ENCODE results near the gene PRF1.

PRF1 gene

DNA sequence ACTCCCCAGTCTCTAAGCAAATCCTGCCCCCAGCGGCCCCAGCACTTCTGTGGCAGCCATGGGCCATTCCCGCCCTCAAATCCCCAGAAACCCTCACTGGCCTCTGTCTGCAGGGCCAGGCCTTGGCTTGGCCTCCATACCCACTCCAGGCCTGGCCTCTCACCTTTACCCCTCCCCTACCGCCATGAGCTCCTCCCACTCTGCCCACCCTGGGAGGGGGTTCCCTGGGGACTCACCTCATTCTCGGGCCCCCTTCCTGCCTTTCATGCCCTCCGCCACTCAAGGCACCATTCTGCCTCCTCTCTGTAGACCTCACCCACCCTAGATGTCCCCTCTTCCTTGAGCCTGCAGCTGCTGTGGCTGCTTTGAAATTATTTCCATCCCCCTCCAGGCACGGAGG is 41.0 kb downstream of the PRF1 start:
- no peak for DNase-seq

DNA sequence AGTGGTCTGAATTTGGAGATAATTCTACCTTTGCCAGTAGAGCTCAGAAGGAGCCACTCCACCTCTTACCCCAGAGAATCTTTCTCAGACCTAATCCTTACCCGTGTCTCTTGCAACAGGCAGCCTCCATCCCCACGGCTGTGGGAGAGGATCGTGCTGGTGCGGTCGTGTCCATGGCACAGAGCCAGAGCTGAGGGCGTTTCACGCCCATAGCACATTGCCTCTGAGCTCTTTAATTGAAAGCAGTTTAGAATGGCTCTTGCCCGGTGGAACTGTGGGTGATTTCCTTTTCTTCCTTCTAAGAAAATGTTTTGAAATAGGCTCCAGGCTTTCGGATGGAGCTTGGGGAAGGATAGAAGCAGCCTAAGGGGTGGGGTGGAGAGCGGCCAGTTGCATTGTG is 41.5 kb downstream of the PRF1 start:
- DNase-seq = peak in 19 of 56 donors; percentile 5 to 70 (median 38)

DNA sequence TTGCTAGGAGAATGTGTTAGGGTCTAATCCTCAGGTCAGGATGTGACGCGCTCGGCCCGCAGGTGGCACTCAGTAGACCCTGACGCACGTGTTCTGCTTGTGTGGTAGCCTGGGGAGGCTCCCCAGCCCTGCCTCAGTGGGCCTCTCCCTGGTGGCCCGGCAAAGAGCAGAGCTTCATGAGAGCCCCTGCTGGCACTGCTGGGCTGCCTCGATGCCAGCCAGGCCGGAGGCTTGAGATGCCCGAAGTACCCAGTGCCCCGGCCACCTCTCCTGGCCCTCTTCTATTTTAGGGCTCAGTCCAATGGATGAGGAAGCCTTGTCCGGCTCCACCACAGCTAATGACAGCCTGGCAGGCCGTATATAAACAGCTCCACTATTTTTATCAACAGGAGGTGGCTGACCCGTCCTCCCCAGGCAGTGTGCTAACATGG is 42.0 kb downstream of the PRF1 start:
- no peak for DNase-seq

DNA sequence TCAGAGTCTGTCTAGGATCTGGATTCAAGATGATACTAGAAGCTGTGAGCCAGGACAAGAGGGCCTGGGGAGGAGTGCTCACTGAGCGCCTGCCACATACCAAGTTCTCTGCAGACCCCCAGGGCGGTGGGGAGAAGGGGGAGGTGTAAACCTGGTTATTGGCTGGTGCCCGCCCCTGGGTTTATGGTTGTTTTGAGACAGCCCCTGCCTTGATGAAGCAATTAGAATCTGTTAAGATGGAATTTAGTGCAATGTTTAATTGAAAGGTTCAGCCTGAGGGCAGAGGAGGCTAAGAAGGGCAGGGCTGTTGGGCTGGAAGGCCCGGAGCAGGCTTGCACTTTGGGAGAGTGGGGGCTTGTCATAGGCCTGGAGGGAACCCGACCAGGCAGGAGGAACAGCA is 42.7 kb downstream of the PRF1 start:
- no peak for DNase-seq

DNA sequence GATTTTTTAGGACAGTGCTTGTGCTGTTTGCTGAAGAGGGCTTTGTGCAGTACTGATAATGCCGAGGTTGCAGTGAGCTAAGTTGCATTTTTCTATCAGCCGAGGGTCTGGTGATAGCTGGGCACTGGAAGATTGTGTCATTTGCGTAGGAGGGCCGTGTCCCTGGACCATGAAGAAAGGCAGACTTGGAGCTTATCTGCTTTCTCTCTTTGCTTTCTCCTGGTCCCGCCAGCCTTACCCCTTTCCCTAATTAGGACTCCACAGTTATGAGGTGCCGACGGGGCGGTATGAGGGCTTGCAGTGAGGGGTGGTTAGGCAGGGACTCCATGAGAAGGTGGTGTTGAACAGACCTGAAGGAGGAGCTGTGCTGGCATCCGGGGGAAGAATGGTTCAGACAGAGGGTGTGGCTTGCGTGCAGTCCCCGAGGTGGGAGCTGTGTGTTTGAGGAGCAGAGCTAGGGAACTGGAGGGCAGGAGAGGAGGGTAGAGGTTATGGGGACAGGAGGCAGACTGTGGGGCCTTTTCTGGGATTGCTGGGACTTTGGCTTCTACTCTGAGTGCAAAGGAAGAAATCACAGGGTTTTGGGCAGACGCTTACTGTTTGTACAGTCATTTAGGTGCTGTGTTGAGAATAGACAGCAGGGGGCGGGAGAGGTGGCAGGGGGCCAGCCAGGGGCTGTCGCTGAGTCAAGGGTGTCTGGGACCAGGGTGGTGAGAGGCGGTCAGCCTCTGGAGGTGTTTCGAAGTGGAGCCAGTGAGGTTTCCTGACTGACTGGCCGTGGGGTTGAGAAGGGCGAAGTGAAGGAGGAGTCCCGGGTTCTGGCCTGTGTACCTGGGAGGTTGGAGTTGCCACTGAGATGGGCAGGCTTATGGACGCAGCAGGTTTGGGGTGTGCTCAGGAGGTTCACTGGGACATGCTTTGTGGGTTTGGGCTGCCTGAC is 43.4 kb downstream of the PRF1 start:
- DNase-seq = peak in 10 of 56 donors; percentile 8 to 40 (median 18)

DNA sequence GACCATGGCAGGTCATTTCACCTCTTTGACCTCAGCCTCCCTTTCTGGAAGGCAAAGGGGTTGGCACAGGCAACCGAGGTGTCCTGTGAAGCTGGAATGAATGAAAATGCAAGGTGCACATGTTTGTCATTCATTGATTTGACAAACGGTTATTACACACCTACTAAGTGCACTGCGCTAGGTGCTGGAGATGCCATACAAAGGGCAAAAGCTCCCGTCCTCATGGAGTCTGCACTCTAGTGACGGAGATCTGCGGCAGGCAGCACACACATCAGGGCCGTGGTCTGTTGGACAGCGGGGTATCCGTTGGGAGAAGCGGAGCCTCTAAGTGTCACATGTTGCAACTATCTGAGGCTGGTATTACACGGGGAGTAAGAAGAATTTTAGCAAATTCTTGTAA is 44.2 kb downstream of the PRF1 start:
- no peak for DNase-seq

DNA sequence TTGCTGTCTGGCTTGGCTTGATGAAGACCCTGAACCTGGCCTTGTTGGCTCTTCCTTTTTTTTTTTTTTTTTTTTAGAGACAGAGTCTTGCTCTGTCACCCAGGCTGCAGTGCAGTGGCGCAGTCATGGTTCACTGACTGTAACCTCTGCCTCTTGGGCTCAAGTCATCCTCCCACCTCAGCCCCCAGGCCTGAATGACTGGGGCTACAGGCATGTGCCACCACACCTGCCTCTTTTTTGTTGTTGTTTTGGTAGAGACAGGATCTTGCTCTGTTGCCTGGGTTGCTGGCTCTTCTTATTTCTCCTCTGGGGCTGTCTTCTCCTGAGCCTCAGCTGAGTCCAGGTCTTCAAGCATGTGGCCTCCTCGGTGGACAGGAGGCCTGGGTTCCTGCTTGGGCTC is 44.7 kb downstream of the PRF1 start:
- DNase-seq = no peak

DNA sequence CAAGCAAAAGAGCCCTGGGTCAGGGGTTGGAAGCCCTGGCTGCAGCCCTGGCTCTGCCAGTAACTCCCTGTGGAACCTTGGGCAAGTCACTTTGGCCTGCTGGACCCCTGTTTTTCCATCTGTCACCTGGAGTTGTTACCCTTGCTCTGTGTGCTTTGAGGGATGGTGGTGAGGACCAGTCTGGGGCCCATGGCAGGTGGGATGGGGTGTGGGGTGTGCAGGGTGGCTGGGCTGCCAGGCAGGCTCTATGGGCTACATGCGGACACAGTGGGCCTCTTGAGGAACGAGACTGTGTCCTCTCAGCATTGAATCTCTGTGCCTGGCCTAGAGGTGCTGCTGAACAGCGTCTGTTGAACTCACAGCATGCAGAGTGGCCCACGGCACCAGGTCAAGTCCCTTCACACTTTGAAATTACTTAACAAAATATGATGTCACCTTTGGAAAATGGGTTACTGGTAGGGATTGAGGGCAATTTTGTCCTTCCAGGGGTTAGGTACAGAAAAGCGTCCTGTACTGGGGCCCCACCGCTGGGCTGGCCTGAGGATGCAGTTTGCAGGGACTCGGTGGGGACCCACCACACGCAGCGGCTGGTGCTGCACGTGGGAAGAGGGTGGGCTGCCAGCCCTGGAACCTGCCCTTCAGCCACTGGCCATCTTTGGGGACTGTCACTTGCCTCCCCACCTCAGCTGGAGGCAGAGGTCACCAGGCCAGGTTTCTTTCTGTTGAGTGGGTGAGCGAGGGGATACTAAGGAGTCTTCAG is 45.3 kb downstream of the PRF1 start:
- DNase-seq = no peak

DNA sequence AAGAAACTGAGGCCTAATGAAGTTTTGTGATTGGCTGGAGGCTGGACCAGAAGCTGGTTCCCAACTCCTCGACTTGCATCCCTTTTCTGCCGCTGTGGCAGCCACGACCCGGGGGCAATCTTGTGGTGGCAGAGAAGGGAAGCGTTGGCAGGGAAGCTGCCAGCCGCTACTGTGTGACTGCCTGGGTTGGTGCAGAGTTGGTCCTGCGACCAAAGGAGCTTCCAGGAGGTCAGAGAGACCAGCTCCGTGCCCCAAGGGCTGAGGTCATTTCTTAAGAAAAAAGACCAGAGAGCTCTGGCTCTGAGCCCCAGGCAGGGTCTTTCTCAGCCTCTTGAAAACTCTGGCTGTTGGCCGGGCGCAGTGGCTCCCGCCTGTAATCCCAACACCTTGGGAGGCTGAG is 47.2 kb downstream of the PRF1 start:
- no peak for DNase-seq

DNA sequence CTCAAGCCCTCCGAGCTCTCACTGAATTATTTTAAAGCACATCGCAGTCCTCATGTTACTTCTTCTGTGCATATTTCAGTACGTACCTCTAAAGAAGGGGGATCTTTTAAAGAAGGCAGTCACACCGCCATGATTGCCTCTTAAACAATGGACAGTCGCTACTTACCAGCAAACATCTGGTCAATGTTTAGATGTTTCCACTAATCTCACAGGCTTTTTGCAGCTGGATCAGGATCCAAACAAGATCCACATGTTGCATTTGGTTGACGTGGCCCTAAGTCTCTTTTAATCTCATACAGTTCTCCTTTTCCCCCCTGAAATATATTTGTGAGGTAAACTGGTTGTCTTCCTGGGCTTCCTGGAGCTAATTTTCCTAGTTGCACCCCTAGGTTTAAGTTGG is 50.0 kb downstream of the PRF1 start:
- no peak for DNase-seq

DNA sequence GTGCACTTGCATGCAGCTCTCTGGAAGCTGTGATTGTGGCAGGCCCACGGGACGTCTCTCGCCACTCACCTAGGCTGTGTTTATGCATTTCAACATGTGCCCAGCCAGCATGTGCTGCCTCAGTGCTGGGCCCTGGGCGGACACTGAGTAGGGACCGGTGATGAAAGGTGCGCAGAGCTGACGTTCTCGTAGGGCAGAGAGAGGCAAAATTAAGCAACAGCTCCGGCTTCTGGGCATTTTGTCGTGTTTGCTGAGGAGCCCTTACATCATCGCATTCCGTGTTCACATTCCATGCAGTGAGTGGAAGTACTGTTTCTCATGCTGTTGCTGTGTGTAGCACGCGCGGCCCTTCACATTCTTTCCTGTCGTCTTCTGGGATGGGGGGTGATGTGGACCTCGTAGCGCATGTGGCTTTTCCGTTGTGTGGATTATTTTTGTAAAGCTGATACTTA is 50.5 kb downstream of the PRF1 start:
- DNase-seq = no peak

DNA sequence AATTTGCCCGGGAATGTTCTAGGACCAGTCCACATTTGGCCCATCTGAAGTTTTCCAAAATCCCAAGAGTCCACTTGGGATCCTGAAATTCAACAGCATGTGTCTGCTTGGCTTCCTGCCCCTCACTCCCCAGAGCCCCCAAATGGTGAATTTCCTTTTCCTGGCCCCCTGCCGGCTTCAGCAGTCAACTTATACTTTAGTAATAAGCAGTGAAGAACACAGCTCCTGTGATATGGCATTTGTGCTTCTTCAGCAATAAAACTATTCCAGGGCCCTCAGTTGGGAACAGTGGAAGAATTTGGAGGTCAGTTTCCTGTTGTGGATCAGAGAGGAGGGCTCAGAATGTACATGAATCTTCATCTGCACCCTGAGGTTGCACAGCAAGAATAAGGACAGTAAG is 51.1 kb downstream of the PRF1 start:
- DNase-seq = no peak

DNA sequence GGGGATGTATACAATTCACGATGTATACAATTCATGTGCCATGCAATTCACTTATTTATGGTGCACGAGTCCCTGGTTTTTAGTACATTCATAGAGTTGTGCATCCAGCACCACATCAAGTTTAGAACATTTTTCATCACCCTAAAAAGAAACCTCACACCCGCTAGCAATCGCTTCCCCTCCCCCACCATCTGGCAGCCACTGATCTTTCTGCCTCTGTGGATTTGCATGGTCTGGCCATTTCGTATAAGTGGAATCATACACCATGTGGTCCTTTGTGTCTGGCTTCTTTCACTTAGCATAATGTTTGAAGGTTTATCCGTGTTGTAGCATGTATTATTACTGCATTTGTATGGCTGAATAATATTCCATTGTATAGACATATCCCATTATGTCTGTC is 52.1 kb downstream of the PRF1 start:
- DNase-seq = no peak

DNA sequence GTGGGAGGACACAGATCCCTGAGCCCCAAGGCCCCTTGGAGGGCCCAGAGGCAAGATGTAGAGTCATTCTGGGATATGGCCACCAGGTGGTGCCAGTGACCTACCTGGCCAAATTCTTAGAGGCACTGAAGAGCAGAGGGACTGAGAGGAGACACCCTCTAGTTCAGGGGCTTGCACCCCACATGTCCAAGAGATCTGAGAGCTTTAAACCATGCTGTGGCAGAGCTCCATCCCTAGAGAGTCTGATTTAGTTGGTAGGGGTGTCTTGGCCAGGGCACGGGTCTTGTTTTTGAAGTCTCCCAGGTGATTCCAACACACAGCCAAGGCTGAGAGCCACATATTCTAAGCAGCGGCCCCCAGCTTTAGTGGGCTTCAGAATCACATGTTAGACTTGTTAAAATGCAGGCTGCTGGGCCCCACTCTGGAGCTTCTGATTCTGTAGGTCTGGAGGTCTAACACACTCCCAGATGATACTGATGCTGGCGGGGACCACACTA is 52.5 kb downstream of the PRF1 start:
- DNase-seq = peak in 43 of 56 donors; percentile 5 to 85 (median 36)

DNA sequence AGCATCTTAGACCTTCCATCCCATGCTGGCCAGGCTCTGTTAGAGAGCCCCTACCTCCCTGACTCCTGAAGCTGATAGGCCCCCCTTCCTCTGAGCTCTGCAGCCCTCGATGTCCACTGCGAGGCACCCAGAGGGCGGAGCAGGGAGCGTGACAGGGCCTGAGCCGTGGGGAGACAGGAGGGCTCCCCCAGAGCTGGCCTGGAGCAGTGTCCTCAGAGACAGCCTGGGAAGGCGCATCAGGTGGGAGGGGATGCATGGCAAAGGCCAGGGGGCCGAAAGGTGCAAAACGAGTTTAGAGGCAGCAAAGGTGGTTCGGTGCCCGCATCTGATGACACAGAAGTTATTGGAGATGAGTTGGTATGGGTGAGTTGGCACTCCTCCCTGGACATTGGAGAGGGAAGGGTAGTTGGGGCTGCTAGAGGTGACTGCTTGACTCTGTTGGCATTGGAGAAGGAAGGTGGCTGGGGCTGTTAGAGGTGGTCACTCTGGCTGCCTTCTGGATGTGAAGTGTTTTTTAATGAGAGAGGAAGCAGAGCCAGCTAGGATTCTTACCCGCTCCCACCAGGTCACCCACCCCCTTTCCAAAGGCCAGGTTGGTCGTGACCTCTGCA is 53.1 kb downstream of the PRF1 start:
- no peak for DNase-seq
